ENCODE measurements around the gene LAMC2.

DNA sequence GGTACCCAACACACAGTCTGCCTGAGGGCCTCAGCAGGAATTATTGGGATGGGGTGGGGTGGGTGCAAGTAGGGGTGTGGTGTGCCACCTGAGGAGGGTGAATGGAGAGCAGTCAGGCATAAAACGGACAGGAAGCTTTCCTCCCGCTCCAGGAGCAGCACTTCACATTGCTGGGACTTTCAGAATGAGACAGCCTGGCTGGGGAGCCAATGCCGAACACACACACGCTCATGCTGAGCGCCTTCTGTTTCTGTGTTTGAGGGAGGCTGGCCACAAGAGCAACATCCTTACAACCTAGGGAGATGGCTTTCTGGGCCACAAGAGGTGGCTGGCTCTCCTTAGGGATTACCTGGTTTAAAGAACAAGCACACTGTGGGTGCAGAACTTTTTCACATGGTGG lies 98.0 kb downstream of the LAMC2 start:
- TF ChIP-seq, protein P1, sequence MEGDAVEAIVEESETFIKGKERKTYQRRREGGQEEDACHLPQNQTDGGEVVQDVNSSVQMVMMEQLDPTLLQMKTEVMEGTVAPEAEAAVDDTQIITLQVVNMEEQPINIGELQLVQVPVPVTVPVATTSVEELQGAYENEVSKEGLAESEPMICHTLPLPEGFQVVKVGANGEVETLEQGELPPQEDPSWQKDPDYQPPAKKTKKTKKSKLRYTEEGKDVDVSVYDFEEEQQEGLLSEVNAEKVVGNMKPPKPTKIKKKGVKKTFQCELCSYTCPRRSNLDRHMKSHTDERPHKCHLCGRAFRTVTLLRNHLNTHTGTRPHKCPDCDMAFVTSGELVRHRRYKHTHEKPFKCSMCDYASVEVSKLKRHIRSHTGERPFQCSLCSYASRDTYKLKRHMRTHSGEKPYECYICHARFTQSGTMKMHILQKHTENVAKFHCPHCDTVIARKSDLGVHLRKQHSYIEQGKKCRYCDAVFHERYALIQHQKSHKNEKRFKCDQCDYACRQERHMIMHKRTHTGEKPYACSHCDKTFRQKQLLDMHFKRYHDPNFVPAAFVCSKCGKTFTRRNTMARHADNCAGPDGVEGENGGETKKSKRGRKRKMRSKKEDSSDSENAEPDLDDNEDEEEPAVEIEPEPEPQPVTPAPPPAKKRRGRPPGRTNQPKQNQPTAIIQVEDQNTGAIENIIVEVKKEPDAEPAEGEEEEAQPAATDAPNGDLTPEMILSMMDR (IDR thresholded peaks at IDR 0.05; ENCODE audit: insufficient read depth, low read depth, low read length): no peak
- TF ChIP-seq EZH2 (IDR thresholded peaks at IDR 0.05; ENCODE audit: insufficient read depth, low read length): no peak
